A673 (cell line): ENCODE results near the gene MDN1.

Source experiments
- EZH2 ChIP-seq: fragments of 200-600 bp; sonication (generic); IDR thresholded peaks from 2 replicates; pipeline ENCODE4 v1.6.1; 2017; ENCODE audit warnings: borderline replicate concordance, low read depth, mild to moderate bottlenecking, mixed read lengths, antibody characterized with exemption, low read length; ENCODE audit not compliant: poor library complexity, severe bottlenecking
- TF ChIP-seq, protein P1 (sequence below): fragments of 300-800, 200-600 bp; sonication (generic); conservative IDR thresholded peaks from 2 replicates; pipeline ENCODE4 v1.5.1; 2017; ENCODE audit warnings: low read depth, mild to moderate bottlenecking, antibody characterized with exemption, low read length, moderate library complexity, mixed read lengths

DNA sequence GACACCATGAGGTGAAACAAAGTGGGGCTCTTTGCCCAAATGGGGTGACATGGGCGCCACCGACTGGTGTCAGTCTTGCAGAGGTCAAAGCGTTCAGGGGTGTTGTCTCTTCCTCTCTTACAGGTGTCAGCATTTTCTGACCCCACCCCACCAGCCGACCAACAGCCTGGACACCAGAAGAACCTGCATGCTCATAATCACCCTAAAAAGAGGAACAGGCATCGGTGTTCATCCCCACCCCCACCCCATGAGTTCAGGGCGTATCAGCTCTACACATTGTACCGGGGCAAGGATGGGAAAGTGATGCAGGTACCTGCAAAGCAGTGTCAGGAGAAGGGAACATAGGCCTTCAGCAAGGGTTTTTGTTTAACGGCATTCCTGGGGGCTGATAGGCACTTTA lies 195.8 kb downstream of the MDN1 start:
- TF ChIP-seq EZH2 = no peak
- TF ChIP-seq, protein P1, sequence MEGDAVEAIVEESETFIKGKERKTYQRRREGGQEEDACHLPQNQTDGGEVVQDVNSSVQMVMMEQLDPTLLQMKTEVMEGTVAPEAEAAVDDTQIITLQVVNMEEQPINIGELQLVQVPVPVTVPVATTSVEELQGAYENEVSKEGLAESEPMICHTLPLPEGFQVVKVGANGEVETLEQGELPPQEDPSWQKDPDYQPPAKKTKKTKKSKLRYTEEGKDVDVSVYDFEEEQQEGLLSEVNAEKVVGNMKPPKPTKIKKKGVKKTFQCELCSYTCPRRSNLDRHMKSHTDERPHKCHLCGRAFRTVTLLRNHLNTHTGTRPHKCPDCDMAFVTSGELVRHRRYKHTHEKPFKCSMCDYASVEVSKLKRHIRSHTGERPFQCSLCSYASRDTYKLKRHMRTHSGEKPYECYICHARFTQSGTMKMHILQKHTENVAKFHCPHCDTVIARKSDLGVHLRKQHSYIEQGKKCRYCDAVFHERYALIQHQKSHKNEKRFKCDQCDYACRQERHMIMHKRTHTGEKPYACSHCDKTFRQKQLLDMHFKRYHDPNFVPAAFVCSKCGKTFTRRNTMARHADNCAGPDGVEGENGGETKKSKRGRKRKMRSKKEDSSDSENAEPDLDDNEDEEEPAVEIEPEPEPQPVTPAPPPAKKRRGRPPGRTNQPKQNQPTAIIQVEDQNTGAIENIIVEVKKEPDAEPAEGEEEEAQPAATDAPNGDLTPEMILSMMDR = no peak
